Activated T-helper 2 cell treated with anti-CD3 and anti-CD28 coated beads, Interferon-gamma antibody, Interleukin-2, Interleukin-4, amounts not matched to agents 10 μg/mL and 5 μg/mL and 100 μg/mL, durations not matched to agents 14 hours and 24 hours and 36 hours (primary cell): Measurements from ENCODE around the gene TFCP2. TPM values are rescaled to one million over a fixed set of nuclear protein-coding genes. Genes with fewer than 3 reads are reported as not detected.

ENCODE experiments used
- DNase-seq: peaks from one replicate; pipeline ENCODE4 v3.0.0; 2021; ENCODE audit warnings: low spot score
- H3K27ac Mint-ChIP-seq: one replicate; pipeline ENCODE4 v1.8.0; 2021; ENCODE audit warnings: mixed read lengths
- H3K27me3 Mint-ChIP-seq: one replicate; pipeline ENCODE4 v1.8.0; 2021; ENCODE audit warnings: low read depth, mixed read lengths
- H3K36me3 Mint-ChIP-seq: one replicate; pipeline ENCODE4 v1.8.0; 2021; ENCODE audit warnings: low read depth, mixed read lengths
- H3K4me1 Mint-ChIP-seq: one replicate; pipeline ENCODE4 v1.8.0; 2021; ENCODE audit warnings: low read depth, mixed read lengths
- H3K4me3 Mint-ChIP-seq: one replicate; pipeline ENCODE4 v1.8.0; 2021; ENCODE audit warnings: low read depth, mild to moderate bottlenecking, moderate library complexity, mixed read lengths
- H3K9me3 Mint-ChIP-seq: one replicate; pipeline ENCODE4 v1.8.0; 2021; ENCODE audit warnings: mixed read lengths
- intact Hi-C: fragments of 100-400 bp; cut with micrococcal nuclease; formaldehyde crosslinking; loops from one replicate; pipeline ENCODE4 v1.15.1; 2023
- total RNA-seq: library from RNA; stranded (reverse); gene quantifications from 2 replicates; pipeline ENCODE4 v1.2.3, GENCODE V29; 2022

Gene TFCP2
- total RNA-seq, 1 donor from 2014 or later = 44.2 TPM

DNA sequence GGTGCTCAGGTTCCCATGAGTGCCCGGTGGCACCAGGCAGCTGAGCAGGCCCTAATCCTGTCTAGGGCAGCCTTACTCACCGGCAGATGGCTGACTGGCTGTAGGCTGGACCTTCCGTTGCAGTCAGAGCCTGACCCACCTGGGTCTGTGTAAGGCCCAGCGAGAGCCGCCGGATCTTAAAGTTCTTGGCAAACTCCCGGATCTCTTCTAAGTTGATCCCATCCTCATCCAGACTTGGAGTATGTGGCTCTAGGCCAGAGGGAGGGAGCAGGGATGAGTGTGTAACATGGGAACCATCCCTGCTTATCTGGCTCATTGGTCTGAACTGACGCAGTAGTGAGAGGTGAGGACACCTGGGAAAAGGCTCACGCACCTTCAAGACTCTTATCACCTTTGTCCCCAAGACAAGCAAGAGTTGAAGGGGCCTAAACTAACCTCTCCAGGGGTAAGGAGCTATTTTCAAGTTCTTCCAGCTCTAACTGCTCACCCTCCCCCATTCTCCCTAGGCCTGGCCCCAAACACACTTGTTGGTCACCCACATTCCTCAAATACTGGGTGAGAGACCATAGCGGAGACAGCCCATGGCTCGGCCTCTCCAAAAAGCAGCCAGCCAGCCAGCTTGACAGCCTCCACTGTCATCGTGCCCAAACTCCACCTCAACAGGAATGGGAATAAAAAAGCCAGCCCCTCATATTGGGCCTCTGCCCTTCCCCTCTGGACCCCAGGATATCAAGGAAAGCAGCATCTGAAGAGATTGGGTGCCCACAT, 18.8 kb upstream of the TFCP2 start:
- intact Hi-C loops = no loop called here
- Mint-ChIP-seq H3K36me3 (no peaks in the 10 kb centered on the region), H3K27ac (no peak overlapping the region), H3K9me3 (no peaks in the 10 kb centered on the region), H3K4me1 (no peaks in the 10 kb centered on the region), H3K4me3 (no peak overlapping the region), H3K27me3 (no peaks in the 10 kb centered on the region)
- no peak for DNase-seq

DNA sequence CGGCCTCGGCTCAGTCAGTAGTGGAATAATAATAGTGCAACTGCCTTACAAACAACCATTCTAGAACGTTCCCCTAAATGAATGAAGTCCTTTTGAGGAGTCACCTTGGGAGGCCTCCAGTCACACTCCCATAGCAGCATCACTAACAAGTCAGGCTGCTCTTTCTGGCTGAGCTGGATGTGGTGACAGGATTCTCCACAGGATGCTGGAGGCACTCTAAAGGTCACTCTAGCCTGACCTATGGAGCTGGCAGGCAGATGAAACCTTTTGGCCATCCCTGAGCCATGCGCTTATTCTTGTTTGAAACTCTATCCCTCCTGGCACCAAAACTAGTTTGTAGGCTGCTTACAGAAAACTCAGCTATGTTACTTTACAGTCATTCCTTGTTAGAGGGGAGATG, 17.9 kb upstream of the TFCP2 start:
- intact Hi-C loops = no loop called here
- DNase-seq = no peak
- no peak overlapping the region for H3K4me3 Mint-ChIP-seq
- no peak overlapping the region for H3K27ac Mint-ChIP-seq
- no peaks in the 10 kb centered on the region for H3K9me3 Mint-ChIP-seq
- H3K27me3 Mint-ChIP-seq = no peaks in the 10 kb centered on the region
- H3K4me1 Mint-ChIP-seq = no peaks in the 10 kb centered on the region
- no peaks in the 10 kb centered on the region for H3K36me3 Mint-ChIP-seq

DNA sequence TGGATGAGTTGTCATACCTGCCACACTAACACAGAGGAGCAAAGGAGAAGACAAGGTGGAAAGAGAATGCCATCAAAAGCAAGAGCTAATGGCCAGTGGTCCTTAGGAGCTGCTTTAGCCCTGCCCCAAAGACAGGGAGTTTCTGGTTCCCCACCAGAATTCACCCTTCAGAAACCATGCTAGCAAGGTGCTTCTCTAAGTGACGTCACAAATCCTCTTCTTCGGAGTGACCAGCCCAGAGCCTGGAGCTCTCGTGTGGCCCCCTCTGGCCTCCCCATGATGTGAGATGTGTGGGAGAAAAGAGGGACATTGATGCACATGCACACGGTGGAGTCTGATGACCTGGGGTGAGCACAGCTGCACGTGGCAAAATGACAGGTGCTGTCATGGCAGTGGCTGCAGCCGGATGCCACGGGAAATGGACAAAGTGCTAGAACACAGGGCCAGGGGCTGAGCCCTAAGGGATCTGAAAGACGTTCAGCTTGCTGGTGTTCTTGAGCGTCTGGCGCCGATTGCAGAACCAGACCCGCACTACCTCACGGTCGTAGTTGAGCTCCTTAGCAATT, 16.9 kb upstream of the TFCP2 start:
- intact Hi-C loops = no loop called here
- Mint-ChIP-seq H3K4me3 (no peak overlapping the region), H3K9me3 (no peaks in the 10 kb centered on the region), H3K27ac (no peak overlapping the region), H3K27me3 (no peaks in the 10 kb centered on the region), H3K36me3 (no peaks in the 10 kb centered on the region), H3K4me1 (no peaks in the 10 kb centered on the region)
- DNase-seq = no peak

DNA sequence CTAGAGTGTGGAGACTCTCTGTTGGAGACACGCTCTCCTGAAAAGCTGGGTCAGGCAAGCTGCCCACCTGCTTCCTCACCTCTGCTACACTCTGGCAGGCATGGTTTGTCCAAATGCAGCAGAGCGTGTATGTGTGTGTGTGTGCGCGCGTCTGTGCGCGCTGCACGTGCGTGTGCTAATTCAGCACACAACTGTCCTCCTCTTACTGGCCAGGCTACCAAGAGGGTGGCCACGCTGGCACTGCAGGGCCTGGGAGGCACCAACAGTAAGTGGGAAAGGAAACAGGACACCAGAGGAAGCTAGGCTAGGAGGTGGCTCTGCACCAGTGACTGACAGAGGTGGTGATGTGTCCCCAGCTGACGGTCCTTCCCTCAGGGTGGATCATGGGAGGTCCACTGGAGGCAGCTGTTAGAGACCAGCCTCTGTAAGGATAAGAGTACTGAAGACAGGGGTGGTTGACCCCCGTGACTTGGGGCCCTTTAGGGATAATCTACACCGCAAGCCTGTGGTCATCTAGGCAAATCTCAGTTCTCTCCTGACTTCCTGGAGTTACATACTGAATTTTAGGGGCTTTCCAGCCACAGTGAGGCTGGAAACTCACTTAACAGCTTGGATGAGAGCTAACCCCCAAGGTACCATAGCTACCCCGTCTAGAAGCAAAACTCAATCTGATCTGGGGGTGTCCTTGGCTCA, 15.6 kb upstream of the TFCP2 start:
- Mint-ChIP-seq H3K4me3 (no peak overlapping the region), H3K27ac (no peak overlapping the region), H3K36me3 (no peaks in the 10 kb centered on the region), H3K27me3 (no peaks in the 10 kb centered on the region), H3K4me1 (no peaks in the 10 kb centered on the region), H3K9me3 (no peaks in the 10 kb centered on the region)
- DNase-seq = no peak
- intact Hi-C loops = no loop called here

DNA sequence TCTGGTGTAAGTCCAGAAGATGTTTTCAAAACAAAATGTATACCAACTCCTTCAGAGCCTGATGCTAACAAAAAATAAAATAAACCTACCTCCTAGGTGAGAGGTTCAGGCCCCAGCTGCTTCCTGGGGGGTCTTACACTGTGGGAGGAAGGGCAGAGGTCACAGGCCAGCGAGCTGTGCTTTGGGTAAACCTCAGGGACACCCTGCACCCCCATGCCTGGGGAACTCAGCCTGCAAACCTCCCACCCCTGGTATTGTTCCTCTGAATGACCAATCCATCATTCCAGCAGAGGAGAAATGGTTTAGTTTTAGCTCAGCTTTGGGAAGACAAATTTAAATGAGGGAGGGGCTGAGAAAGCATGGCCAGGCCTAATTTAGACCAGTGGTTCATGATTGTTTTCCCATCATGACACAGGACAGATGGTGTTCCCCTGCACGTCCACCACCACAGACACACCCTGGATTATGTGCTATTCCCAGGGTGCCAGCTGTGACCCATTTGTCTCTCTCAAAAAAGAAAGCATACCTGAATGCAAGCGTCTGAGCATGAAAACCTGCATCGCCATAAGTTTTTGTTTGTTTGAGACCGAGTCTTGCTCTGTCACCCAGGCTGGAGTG, 14.5 kb upstream of the TFCP2 start:
- no peak overlapping the region for H3K4me3 Mint-ChIP-seq
- intact Hi-C loops = no loop called here
- no peaks in the 10 kb centered on the region for H3K4me1 Mint-ChIP-seq
- DNase-seq = no peak
- no peak overlapping the region for H3K27ac Mint-ChIP-seq
- no peaks in the 10 kb centered on the region for H3K27me3 Mint-ChIP-seq
- no peaks in the 10 kb centered on the region for H3K9me3 Mint-ChIP-seq
- no peaks in the 10 kb centered on the region for H3K36me3 Mint-ChIP-seq

DNA sequence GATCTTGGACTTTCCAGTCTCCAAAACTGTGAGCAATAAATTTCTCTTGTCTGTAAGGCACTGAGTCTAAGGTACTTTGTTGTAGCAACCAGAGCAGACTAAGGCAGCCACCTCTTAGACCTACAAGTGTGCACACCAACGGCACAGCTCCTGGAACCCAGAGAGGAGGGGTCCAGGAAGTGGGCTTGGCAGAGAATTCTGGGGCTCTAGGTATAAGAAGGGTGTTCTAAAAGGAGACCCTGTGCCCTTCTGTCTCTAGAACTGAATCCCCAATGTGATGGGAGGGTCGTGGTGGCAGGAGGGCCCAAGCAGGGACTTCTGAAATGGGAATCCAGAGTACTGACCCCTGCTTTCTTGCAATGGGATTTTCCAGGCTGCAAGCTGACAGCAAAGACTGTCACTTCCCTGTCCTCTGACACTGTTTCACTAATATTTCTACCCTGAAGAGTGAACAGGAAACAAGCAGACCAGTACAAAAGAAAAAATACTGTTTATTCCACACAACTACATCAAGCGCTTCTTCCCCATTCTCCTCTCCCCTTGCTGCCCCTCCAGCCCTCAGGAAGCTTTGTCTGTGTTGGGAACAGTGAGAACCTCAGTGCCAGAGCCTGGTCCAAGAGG, 13.6 kb upstream of the TFCP2 start:
- H3K4me3 Mint-ChIP-seq = no peak overlapping the region
- no peaks in the 10 kb centered on the region for H3K9me3 Mint-ChIP-seq
- intact Hi-C loops = no loop called here
- H3K27me3 Mint-ChIP-seq = no peaks in the 10 kb centered on the region
- no peak overlapping the region for H3K27ac Mint-ChIP-seq
- no peaks in the 10 kb centered on the region for H3K36me3 Mint-ChIP-seq
- no peak for DNase-seq
- H3K4me1 Mint-ChIP-seq = no peaks in the 10 kb centered on the region

DNA sequence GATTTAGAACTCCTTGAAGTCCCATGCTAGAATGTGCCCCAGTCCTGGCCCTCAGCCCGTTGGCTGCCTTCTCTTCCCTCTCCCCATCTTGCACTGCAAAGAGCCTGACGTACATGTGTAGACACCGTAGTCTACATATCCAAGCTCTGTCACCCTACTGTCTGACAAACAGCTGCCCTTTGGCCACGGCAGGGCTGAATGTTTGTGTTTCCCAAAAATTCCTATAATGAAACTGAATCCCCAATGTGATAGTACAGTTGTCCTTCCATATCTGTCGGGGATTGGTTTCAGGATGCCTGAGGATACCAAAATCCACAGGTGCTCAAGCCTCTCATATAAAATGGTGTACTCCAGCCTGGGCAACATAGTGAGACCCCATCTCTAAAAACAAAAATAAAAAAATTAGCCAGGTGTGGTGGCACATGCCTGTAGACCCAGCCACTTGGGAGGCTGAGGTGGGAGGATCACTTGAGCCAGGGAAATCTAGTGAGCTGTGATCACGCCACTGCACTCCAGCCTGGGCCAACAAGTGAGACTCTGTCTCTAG, 12.3 kb upstream of the TFCP2 start:
- no peak overlapping the region for H3K27ac Mint-ChIP-seq

DNA sequence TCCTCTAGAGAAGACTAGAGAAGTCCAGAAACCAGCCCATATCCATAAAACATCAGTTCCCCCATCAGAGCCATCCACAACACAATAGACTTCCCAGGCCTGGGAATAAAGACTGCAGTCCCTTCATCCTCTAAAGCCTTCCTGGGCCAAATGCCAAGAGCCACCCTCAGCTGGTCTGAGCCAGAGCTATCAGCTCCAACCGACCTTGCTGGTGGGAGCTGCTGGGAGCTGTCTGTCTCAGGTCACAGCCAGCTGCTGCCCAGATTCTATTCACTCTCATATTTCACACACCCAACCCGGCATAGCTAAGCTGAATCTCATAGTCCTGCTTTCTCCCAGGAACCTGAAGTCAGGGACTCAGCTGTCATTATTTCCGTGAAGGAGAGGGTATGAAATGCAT, 10.9 kb upstream of the TFCP2 start:
- no peaks in the 10 kb centered on the region for H3K36me3 Mint-ChIP-seq
- H3K4me3 Mint-ChIP-seq = no peak overlapping the region
- no peak overlapping the region for H3K27ac Mint-ChIP-seq
- H3K4me1 Mint-ChIP-seq = no peaks in the 10 kb centered on the region
- no peaks in the 10 kb centered on the region for H3K9me3 Mint-ChIP-seq
- H3K27me3 Mint-ChIP-seq = no peaks in the 10 kb centered on the region
- DNase-seq = no peak
- intact Hi-C loops = no loop called here

More for the DNA sequence above, 12.3 kb upstream of the TFCP2 start:
- no peaks in the 10 kb centered on the region for H3K9me3 Mint-ChIP-seq
- no peak for DNase-seq
- no peaks in the 10 kb centered on the region for H3K4me1 Mint-ChIP-seq
- no peaks in the 10 kb centered on the region for H3K27me3 Mint-ChIP-seq
- no peak overlapping the region for H3K4me3 Mint-ChIP-seq
- intact Hi-C loops = no loop called here
- no peaks in the 10 kb centered on the region for H3K36me3 Mint-ChIP-seq

DNA sequence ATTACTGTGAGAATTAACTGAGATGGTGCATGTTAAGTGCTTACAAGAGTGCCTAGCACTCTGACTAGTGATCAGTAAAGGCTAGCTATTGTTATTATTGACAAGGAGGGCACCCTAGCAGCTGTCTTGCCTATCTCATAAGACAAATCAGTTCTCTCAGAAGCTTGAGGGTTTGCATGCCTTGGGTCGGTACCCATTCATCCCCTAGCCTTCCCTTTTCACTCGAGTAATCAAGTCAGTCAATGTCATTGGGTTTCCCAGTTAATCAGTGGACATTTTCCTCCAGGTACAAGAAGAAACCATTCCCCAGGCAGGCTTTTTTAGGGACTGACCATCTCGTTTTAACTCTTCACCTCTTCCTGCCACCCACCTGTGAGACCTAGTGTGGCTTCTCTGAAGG, 10.4 kb upstream of the TFCP2 start:
- no peaks in the 10 kb centered on the region for H3K9me3 Mint-ChIP-seq
- H3K27me3 Mint-ChIP-seq = no peaks in the 10 kb centered on the region
- H3K27ac Mint-ChIP-seq = no peak overlapping the region
- no peak overlapping the region for H3K4me3 Mint-ChIP-seq
- no peak for DNase-seq
- no peaks in the 10 kb centered on the region for H3K36me3 Mint-ChIP-seq
- no peaks in the 10 kb centered on the region for H3K4me1 Mint-ChIP-seq
- intact Hi-C loops = no loop called here

DNA sequence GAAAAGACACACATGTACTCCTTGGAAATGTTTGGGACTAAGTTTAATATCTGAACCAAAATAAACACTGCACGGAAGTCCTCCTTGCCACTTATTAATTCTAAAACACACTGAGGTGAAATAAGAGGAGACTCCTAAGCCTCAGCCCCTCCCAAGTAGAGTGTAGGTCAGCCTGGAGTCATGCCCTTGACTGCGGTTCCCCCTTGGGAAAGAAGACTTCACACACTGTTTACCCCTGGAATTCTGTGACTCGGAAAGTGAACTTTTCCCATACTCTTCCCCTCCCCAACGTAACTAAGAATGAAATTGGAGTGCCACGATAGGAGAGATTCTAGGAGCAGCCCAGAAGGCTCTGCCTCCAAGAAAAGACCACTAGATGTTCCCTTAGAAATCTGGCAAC, 8.6 kb upstream of the TFCP2 start:
- H3K4me3 Mint-ChIP-seq = no peak overlapping the region

DNA sequence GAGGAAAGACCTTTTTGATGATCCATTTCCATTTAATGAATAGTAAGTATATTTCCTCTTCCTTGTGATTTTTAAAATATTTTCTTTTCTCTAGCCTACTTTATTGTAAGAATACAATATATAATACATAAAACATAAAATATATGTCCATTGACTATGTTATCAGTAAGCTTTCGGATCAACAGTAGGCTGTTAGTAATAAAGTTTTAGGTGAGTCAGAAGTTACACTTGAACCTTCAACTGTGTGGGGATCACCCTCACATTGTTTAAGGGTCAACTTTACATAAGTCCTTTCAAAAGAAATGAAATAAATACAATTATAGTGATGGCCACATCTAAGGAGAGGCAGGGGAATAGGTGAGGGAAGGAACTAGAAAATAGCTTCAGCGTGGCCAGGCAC, 5.0 kb upstream of the TFCP2 start:
- Mint-ChIP-seq H3K27me3 (no peaks in the 10 kb centered on the region), H3K9me3 (no peaks in the 10 kb centered on the region), H3K27ac (no peak overlapping the region), H3K4me1 (peaks cover 2% of the 10 kb centered on the region), H3K4me3 (no peak overlapping the region), H3K36me3 (no peaks in the 10 kb centered on the region)
- intact Hi-C loops = no loop called here
- no peak for DNase-seq

More for the DNA sequence above, 8.6 kb upstream of the TFCP2 start:
- intact Hi-C loops = no loop called here
- H3K9me3 Mint-ChIP-seq = no peaks in the 10 kb centered on the region
- no peak overlapping the region for H3K27ac Mint-ChIP-seq
- H3K36me3 Mint-ChIP-seq = no peaks in the 10 kb centered on the region
- H3K4me1 Mint-ChIP-seq = no peaks in the 10 kb centered on the region
- DNase-seq = no peak
- no peaks in the 10 kb centered on the region for H3K27me3 Mint-ChIP-seq

DNA sequence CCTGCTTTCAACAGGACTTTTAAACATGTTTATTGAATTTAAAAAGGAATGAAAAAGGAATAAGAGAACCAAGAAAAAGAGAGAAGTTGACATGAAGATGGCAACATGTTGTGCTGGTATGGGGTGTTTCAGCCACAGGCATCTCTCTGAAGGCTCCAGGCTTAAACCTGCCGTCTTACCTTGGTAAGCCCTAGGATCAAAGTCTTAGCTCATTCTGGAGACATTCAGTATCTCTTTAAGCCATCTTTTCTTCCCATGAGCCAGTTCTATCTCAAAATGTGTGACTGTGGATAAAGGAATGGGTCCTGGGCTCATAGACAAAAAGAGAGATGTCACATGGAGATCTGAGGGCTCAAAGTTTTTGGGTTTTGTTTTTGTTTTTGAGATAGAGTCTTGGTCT, 1.6 kb upstream of the TFCP2 start:
- H3K27me3 Mint-ChIP-seq = no peaks in the 10 kb centered on the region
- H3K4me3 Mint-ChIP-seq = no peak overlapping the region
- no peaks in the 10 kb centered on the region for H3K9me3 Mint-ChIP-seq
- H3K27ac Mint-ChIP-seq = no peak overlapping the region
- peaks cover 8% of the 10 kb centered on the region for H3K4me1 Mint-ChIP-seq
- intact Hi-C loops = loop anchor here (5.0 kb wide), 1 partner anchor 63 kb away; the partner anchor contains the start of gene DAZAP2
- no peak for DNase-seq
- H3K36me3 Mint-ChIP-seq = peaks cover 9% of the 10 kb centered on the region
